ENCODE data around the gene RCVRN.

The RCVRN gene

GRCh38 chr17:9850151-9850550 is 54.9 kb downstream of the RCVRN start:
- no peak for DNase-seq (ENCODE audit: low spot score)
